ENCODE data around the gene SYNJ2.

SYNJ2 gene

DNA sequence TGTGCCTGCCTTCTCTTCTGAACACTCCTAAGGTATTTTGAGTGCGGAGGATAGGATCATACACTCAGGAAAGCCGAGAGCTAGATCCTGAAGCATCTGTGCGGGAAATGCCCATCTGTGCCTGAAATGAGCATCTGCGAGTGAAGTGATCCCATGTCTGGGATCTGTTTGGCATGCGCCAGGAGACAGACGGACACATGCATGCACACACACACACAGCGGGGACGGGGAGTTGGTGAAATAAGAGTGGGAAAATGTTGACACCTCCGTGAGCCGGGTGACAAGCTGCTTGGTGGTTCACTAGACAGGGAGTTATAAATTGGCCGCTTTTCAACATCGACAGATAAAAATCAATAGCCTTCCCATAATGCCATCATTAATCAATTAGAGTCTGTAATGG, 13.8 kb downstream of the SYNJ2 start:
- H3K27ac ChIP-seq (ENCODE audit: low read length), result no peak overlapping the region

DNA sequence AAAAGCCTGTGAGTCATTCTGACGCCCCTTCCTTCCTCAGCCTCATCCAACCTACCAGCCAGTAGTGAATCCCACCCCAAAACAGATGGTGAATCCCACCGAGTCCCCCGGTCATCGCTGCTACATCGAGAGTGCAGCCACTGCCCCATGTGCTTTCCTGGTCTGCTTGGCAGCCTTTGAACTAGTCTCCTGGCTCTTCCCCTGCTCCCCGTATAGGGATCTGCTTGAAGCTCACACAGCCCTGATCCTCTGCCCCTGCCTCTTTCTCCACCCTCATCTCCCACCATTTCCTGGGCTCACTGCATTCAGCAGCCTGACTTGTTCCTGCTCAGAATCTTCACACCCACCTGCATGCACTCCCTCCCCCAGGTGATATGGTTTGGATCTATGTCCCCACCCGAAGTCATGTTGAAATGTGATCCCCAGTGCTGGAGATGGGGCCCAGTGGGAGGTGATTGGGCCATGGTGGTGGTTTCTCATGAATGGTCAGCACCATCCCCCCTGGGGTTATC, 14.6 kb downstream of the SYNJ2 start:
- no peaks in the 10 kb centered on the region for H3K36me3 ChIP-seq (ENCODE audit: insufficient read depth, low read length)
- no peak overlapping the region for H3K27ac ChIP-seq (ENCODE audit: low read length)
- H3K4me1 ChIP-seq (ENCODE audit: insufficient read depth, low read length), result peaks cover 3% of the 10 kb centered on the region; the same call in 1 of the 2 replicates
- H3K27me3 ChIP-seq (ENCODE audit: insufficient read depth, low read length, poor library complexity), result no peaks in the 10 kb centered on the region
- peaks cover 75% of the 10 kb centered on the region for H3K79me2 ChIP-seq (ENCODE audit: insufficient read depth, low read length)
- DNase-seq (no peak), ATAC-seq (ENCODE audit: insufficient read depth, low read depth) (no peak)
- no peak overlapping the region for H3K9ac ChIP-seq (ENCODE audit: low read depth, low read length)
- H3K4me2 ChIP-seq (ENCODE audit: insufficient read depth, low read length), result no peak overlapping the region
- H3K9me3 ChIP-seq (ENCODE audit: insufficient read depth, low read length, severe bottlenecking), result no peaks in the 10 kb centered on the region
- H3K4me3 ChIP-seq (ENCODE audit: low read depth in 1 of 2, low read length in 2 of 2), result no peak overlapping the region
- peaks cover 46% of the 10 kb centered on the region; the same call in 1 of the 2 replicates for H4K20me1 ChIP-seq (ENCODE audit: insufficient read depth, low read length)
- no peak for TF ChIP-seq EZH2 (IDR thresholded peaks at IDR 0.05; ENCODE audit: borderline replicate concordance, low read depth, low read length, severe bottlenecking)
- TF ChIP-seq, protein P1, sequence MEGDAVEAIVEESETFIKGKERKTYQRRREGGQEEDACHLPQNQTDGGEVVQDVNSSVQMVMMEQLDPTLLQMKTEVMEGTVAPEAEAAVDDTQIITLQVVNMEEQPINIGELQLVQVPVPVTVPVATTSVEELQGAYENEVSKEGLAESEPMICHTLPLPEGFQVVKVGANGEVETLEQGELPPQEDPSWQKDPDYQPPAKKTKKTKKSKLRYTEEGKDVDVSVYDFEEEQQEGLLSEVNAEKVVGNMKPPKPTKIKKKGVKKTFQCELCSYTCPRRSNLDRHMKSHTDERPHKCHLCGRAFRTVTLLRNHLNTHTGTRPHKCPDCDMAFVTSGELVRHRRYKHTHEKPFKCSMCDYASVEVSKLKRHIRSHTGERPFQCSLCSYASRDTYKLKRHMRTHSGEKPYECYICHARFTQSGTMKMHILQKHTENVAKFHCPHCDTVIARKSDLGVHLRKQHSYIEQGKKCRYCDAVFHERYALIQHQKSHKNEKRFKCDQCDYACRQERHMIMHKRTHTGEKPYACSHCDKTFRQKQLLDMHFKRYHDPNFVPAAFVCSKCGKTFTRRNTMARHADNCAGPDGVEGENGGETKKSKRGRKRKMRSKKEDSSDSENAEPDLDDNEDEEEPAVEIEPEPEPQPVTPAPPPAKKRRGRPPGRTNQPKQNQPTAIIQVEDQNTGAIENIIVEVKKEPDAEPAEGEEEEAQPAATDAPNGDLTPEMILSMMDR (IDR thresholded peaks at IDR 0.05; ENCODE audit: borderline replicate concordance, extremely low read depth, low read length, poor library complexity, severe bottlenecking), result no peak
- no peak overlapping the region for H2AFZ ChIP-seq (ENCODE audit: low read depth, low read length)

More for the DNA sequence above, 13.8 kb downstream of the SYNJ2 start:
- no peaks in the 10 kb centered on the region for H3K9me3 ChIP-seq (ENCODE audit: insufficient read depth, low read length, severe bottlenecking)
- H3K4me3 ChIP-seq (ENCODE audit: low read depth in 1 of 2, low read length in 2 of 2), result no peak overlapping the region
- H3K36me3 ChIP-seq (ENCODE audit: insufficient read depth, low read length), result no peaks in the 10 kb centered on the region
- H4K20me1 ChIP-seq (ENCODE audit: insufficient read depth, low read length), result peaks cover 46% of the 10 kb centered on the region; the same call in 1 of the 2 replicates
- H3K27me3 ChIP-seq (ENCODE audit: insufficient read depth, low read length, poor library complexity), result no peaks in the 10 kb centered on the region
- peaks cover 11% of the 10 kb centered on the region for H3K4me1 ChIP-seq (ENCODE audit: insufficient read depth, low read length)
- ATAC-seq (ENCODE audit: insufficient read depth, low read depth) (no peak), DNase-seq (no peak)
- H3K9ac ChIP-seq (ENCODE audit: low read depth, low read length), result no peak overlapping the region
- TF ChIP-seq EZH2 (IDR thresholded peaks at IDR 0.05; ENCODE audit: borderline replicate concordance, low read depth, low read length, severe bottlenecking), result no peak
- TF ChIP-seq, protein P1 (IDR thresholded peaks at IDR 0.05; ENCODE audit: borderline replicate concordance, extremely low read depth, low read length, poor library complexity, severe bottlenecking), result no peak
- H3K79me2 ChIP-seq (ENCODE audit: insufficient read depth, low read length), result peaks cover 79% of the 10 kb centered on the region
- H2AFZ ChIP-seq (ENCODE audit: low read depth, low read length), result no peak overlapping the region
- H3K4me2 ChIP-seq (ENCODE audit: insufficient read depth, low read length), result no peak overlapping the region

DNA sequence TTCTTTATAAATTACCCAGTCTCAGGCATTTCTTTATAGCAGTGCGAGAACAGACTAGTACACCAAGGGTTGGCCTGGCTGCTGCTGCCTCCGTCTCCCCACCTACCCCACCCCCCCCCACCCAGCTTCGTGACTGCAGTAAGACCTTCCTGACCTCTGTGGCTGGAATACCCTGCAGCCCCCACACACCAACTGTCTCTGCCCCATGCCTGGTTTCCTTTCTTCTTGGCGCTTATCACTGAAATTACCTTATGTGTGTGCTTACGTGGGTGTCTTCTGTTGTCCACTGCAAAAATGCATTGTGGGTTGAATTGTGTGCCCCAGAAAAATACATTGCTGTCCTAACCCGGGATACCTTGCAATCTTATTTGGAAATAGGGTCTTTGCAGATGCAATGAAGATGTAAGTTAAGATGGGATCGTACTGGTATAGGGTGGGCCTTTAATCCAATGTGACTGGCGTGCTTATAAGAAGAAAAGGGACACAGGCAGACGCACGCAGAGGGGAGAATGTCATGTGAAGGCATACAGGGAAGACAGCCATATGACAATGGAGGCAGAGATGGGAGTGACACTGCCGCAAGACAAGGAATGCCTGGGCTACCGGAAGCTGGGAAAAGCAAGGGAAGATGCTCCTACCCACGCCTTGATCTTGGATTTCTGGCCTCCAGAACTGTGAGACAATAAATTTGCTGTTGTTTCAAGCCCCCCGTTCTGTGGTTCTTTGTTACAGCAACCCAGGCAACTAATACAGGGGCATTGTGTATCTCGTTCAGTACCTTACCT, 15.4 kb downstream of the SYNJ2 start:
- Histone ChIP-seq H3K4me3 (ENCODE audit: low read depth in 1 of 2, low read length in 2 of 2) (no peak overlapping the region), H2AFZ (ENCODE audit: low read depth, low read length) (no peak overlapping the region), H3K4me2 (ENCODE audit: insufficient read depth, low read length) (no peak overlapping the region), H3K9ac (ENCODE audit: low read depth, low read length) (no peak overlapping the region), H3K9me3 (ENCODE audit: insufficient read depth, low read length, severe bottlenecking) (no peaks in the 10 kb centered on the region), H4K20me1 (ENCODE audit: insufficient read depth, low read length) (peaks cover 49% of the 10 kb centered on the region; the same call in 1 of the 2 replicates), H3K27me3 (ENCODE audit: insufficient read depth, low read length, poor library complexity) (no peaks in the 10 kb centered on the region), H3K36me3 (ENCODE audit: insufficient read depth, low read length) (no peaks in the 10 kb centered on the region), H3K79me2 (ENCODE audit: insufficient read depth, low read length) (peaks cover 74% of the 10 kb centered on the region), H3K4me1 (ENCODE audit: insufficient read depth, low read length) (peaks cover 5% of the 10 kb centered on the region), H3K27ac (ENCODE audit: low read length) (no peak overlapping the region)
- TF ChIP-seq, protein P1 (IDR thresholded peaks at IDR 0.05; ENCODE audit: borderline replicate concordance, extremely low read depth, low read length, poor library complexity, severe bottlenecking), result no peak
- TF ChIP-seq EZH2 (IDR thresholded peaks at IDR 0.05; ENCODE audit: borderline replicate concordance, low read depth, low read length, severe bottlenecking), result no peak
- no peak for DNase-seq
- no peak for ATAC-seq (ENCODE audit: insufficient read depth, low read depth)
